ENCODE data around the gene C2orf66. TPM values are rescaled to one million over a fixed set of nuclear protein-coding genes. Genes with fewer than 3 reads are reported as not detected.

C2orf66 gene
- total and polyA plus RNA-seq, 2 donors from 2014 or later, result not detected

- Histone ChIP-seq H3K36me3 (ENCODE audit: control insufficient read depth in 2 of 3, insufficient read depth in 3 of 3, low read length in 3 of 3) (peaks cover 0 to 4% (median 4%) of the 10 kb centered on the region in 3 donors), H3K27ac (ENCODE audit: low read depth in 2 of 2, low read length in 2 of 2) (no peak overlapping the region), H3K27me3 (ENCODE audit: control insufficient read depth, insufficient read depth, low read length) (no peaks in the 10 kb centered on the region), H3K4me1 (ENCODE audit: control insufficient read depth in 2 of 3, insufficient read depth in 2 of 3, low read depth in 1 of 3, low read length in 3 of 3) (no peaks in the 10 kb centered on the region), H3K9ac (ENCODE audit: low read length in 3 of 3) (no peak overlapping the region), H3K4me3 (ENCODE audit: low read length in 3 of 3) (no peak overlapping the region), H3K9me3 (ENCODE audit: control insufficient read depth in 2 of 3, insufficient read depth in 1 of 3, low read length in 3 of 3) (no peaks in the 10 kb centered on the region)
- no peak for TF ChIP-seq CTCF (IDR thresholded peaks at IDR 0.05; ENCODE audit: borderline replicate concordance, extremely low read depth, insufficient read depth)
- DNase-seq (no peak), FAIRE-seq (no peak)
- intact Hi-C loops (cut with DNase I), result no loop called here
Observed at GRCh38 chr2:196840171-196840570, 31.0 kb upstream of the C2orf66 start.

GRCh38 chr2:196839574-196839973, 30.4 kb upstream of the C2orf66 start:
- H3K36me3 ChIP-seq (ENCODE audit: control insufficient read depth in 2 of 3, insufficient read depth in 3 of 3, low read length in 3 of 3), result peaks cover 0 to 4% (median 4%) of the 10 kb centered on the region in 3 donors
- DNase-seq, result no peak
- no peak overlapping the region for H3K27ac ChIP-seq (ENCODE audit: low read depth in 2 of 2, low read length in 2 of 2)
- intact Hi-C loops (cut with DNase I), result no loop called here
- no peak for FAIRE-seq
- no peaks in the 10 kb centered on the region for H3K9me3 ChIP-seq (ENCODE audit: control insufficient read depth in 2 of 3, insufficient read depth in 1 of 3, low read length in 3 of 3)
- H3K9ac ChIP-seq (ENCODE audit: low read length in 3 of 3), result no peak overlapping the region
- no peak for TF ChIP-seq CTCF (IDR thresholded peaks at IDR 0.05; ENCODE audit: borderline replicate concordance, extremely low read depth, insufficient read depth)
- no peaks in the 10 kb centered on the region for H3K27me3 ChIP-seq (ENCODE audit: control insufficient read depth, insufficient read depth, low read length)
- H3K4me1 ChIP-seq (ENCODE audit: control insufficient read depth in 2 of 3, insufficient read depth in 2 of 3, low read depth in 1 of 3, low read length in 3 of 3), result no peaks in the 10 kb centered on the region
- no peak overlapping the region for H3K4me3 ChIP-seq (ENCODE audit: low read length in 3 of 3)

- FAIRE-seq (no peak), DNase-seq (no peak)
- Histone ChIP-seq H3K27ac (ENCODE audit: low read depth in 2 of 2, low read length in 2 of 2) (no peak overlapping the region), H3K4me1 (ENCODE audit: control insufficient read depth in 2 of 3, insufficient read depth in 2 of 3, low read depth in 1 of 3, low read length in 3 of 3) (no peaks in the 10 kb centered on the region), H3K27me3 (ENCODE audit: control insufficient read depth, insufficient read depth, low read length) (no peaks in the 10 kb centered on the region), H3K4me3 (ENCODE audit: low read length in 3 of 3) (no peak overlapping the region), H3K36me3 (ENCODE audit: control insufficient read depth in 2 of 3, insufficient read depth in 3 of 3, low read length in 3 of 3) (peaks cover 0 to 4% (median 2%) of the 10 kb centered on the region in 3 donors), H3K9me3 (ENCODE audit: control insufficient read depth in 2 of 3, insufficient read depth in 1 of 3, low read length in 3 of 3) (no peaks in the 10 kb centered on the region), H3K9ac (ENCODE audit: low read length in 3 of 3) (no peak overlapping the region)
- TF ChIP-seq CTCF (IDR thresholded peaks at IDR 0.05; ENCODE audit: borderline replicate concordance, extremely low read depth, insufficient read depth), result no peak
- intact Hi-C loops (cut with DNase I), result no loop called here
Observed at GRCh38 chr2:196836440-196836839, 27.3 kb upstream of the C2orf66 start.

- no peak for TF ChIP-seq CTCF (IDR thresholded peaks at IDR 0.05; ENCODE audit: borderline replicate concordance, extremely low read depth, insufficient read depth)
- Histone ChIP-seq H3K9ac (ENCODE audit: low read length in 3 of 3) (no peak overlapping the region), H3K9me3 (ENCODE audit: control insufficient read depth in 2 of 3, insufficient read depth in 1 of 3, low read length in 3 of 3) (no peaks in the 10 kb centered on the region), H3K4me1 (ENCODE audit: control insufficient read depth in 2 of 3, insufficient read depth in 2 of 3, low read depth in 1 of 3, low read length in 3 of 3) (no peaks in the 10 kb centered on the region), H3K27ac (ENCODE audit: low read depth in 2 of 2, low read length in 2 of 2) (no peak overlapping the region), H3K27me3 (ENCODE audit: control insufficient read depth, insufficient read depth, low read length) (no peaks in the 10 kb centered on the region), H3K36me3 (ENCODE audit: control insufficient read depth in 2 of 3, insufficient read depth in 3 of 3, low read length in 3 of 3) (no peaks in the 10 kb centered on the region), H3K4me3 (ENCODE audit: low read length in 3 of 3) (no peak overlapping the region)
- no peak for DNase-seq
- FAIRE-seq, result no peak
- intact Hi-C loops (cut with DNase I), result no loop called here
Observed at GRCh38 chr2:196830701-196831100, 21.5 kb upstream of the C2orf66 start.
